H1 (cell line): ENCODE data around the gene TTC27. TPM values are rescaled to one million over a fixed set of nuclear protein-coding genes. Genes with fewer than 3 reads are reported as not detected.

ENCODE experiments used
- CTCF ChIA-PET: fragments of 300-600 bp; sonication (Branson Sonifier 250); formaldehyde crosslinking; loops from one replicate; lab custom pipeline; 2021; ENCODE audit not compliant: partially characterized antibody; lab: Charles Lee
- POLR2A ChIA-PET: fragments of 300-600 bp; sonication (Branson Sonifier 250); formaldehyde crosslinking; loops from one replicate; lab custom pipeline; 2021; ENCODE audit warnings: inconsistent platforms; ENCODE audit not compliant: partially characterized antibody; lab: Charles Lee
- DNase-seq, 2 experiments: peaks; one replicate each; pipeline versions ENCODE4 v3.0.0 to v3.0.0-alpha.2; 2010 to 2022; ENCODE audit warnings: low spot score in 2 of 2, low read depth in 1 of 2, mixed read lengths in 1 of 2
- FAIRE-seq: peaks from 2 replicates; lab custom pipeline; 2011; peaks lifted over from hg19 to GRCh38; lab: Jason Lieb, UNC
- H2AFZ ChIP-seq: 2 replicates; pipeline ENCODE4 v1.8.1; 2012; ENCODE audit warnings: low read length, inconsistent platforms
- H2AK5ac ChIP-seq: 2 replicates; pipeline ENCODE4 v1.6.1; 2013; ENCODE audit warnings: low read depth, low read length
- H2BK120ac ChIP-seq: replicated peaks from 2 replicates; pipeline ENCODE3; 2013; ENCODE audit warnings: low read depth, low read length, inconsistent platforms
- H2BK12ac ChIP-seq: 2 replicates; pipeline ENCODE4 v1.6.1; 2013; ENCODE audit warnings: low read depth, low read length
- H2BK15ac ChIP-seq: 2 replicates; pipeline ENCODE4 v1.6.1; 2013; ENCODE audit warnings: low read length
- H2BK20ac ChIP-seq: 2 replicates; pipeline ENCODE4 v1.6.1; 2013; ENCODE audit warnings: low read length
- H2BK5ac ChIP-seq: 2 replicates; pipeline ENCODE4 v1.6.1; 2013; ENCODE audit warnings: low read depth, low read length
- H3K14ac ChIP-seq: 2 replicates; pipeline ENCODE4 v1.6.1; 2013; ENCODE audit warnings: inconsistent platforms; ENCODE audit not compliant: insufficient read length
- H3K18ac ChIP-seq: 2 replicates; pipeline ENCODE4 v1.6.1; 2013; ENCODE audit warnings: low read length; ENCODE audit errors: extremely low read depth
- H3K23ac ChIP-seq: 2 replicates; pipeline ENCODE4 v1.6.1; 2013; ENCODE audit warnings: inconsistent platforms; ENCODE audit not compliant: insufficient read length
- H3K23me2 ChIP-seq: 2 replicates; pipeline ENCODE4 v1.6.1; 2013; ENCODE audit warnings: low read depth, low read length
- H3K27ac ChIP-seq: 2 replicates; pipeline ENCODE4 v1.6.1; 2011; ENCODE audit warnings: low read depth, low read length, inconsistent platforms
- H3K27me3 ChIP-seq, 4 experiments: replicated peaks in 1 of 4; 1 replicate in 1 of 4; 2 replicates in 3 of 4; pipeline versions ENCODE4 v1.6.1 to v1.8.1; 2011 to 2013; ENCODE audit warnings: low read length in 3 of 4, mild to moderate bottlenecking in 3 of 4, inconsistent platforms in 2 of 4, mixed read lengths in 2 of 4, moderate library complexity in 1 of 4; ENCODE audit not compliant: control insufficient read depth in 3 of 4, insufficient read depth in 3 of 4; ENCODE audit errors: extremely low read depth in 1 of 4
- H3K36me3 ChIP-seq, 4 experiments: 2 replicates each; pipeline versions ENCODE4 v1.6.1 to v1.8.1; 2011 to 2013; ENCODE audit warnings: mild to moderate bottlenecking in 4 of 4, low read length in 3 of 4, moderate library complexity in 2 of 4, control low read depth in 1 of 4, inconsistent platforms in 1 of 4; ENCODE audit not compliant: insufficient read depth in 4 of 4, control insufficient read depth in 2 of 4
- H3K4ac ChIP-seq: replicated peaks from 2 replicates; pipeline ENCODE3; 2013; ENCODE audit warnings: low read length, low read depth, mixed read lengths, inconsistent platforms; ENCODE audit not compliant: insufficient read length
- H3K4me1 ChIP-seq, 4 experiments: replicated peaks in 1 of 4; 1 replicate in 1 of 4; 2 replicates in 3 of 4; pipeline versions ENCODE4 v1.6.1 to v1.8.1; 2011 to 2013; ENCODE audit warnings: low read length in 3 of 4, inconsistent platforms in 2 of 4, mixed read lengths in 1 of 4; ENCODE audit not compliant: insufficient read depth in 4 of 4, control insufficient read depth in 3 of 4
- H3K4me2 ChIP-seq, 2 experiments: 2 replicates each; pipeline versions ENCODE4 v1.6.1 to v1.8.1; 2011 to 2013; ENCODE audit warnings: low read depth in 2 of 2, low read length in 2 of 2, control low read depth in 1 of 2, inconsistent platforms in 1 of 2, mild to moderate bottlenecking in 1 of 2; ENCODE audit not compliant: insufficient read depth in 1 of 2
- H3K4me3 ChIP-seq, 4 experiments: fragments of 200-600, 300-600 bp in 1 of 4; sonication (generic), shearing (Covaris generic), sonication (Bioruptor Twin) in 1 of 4; 2 replicates each; pipeline versions ENCODE4 v1.5.1 to v1.8.1; 2011 to 2016; ENCODE audit warnings: low read length in 4 of 4, low read depth in 3 of 4, control low read depth in 2 of 4, inconsistent platforms in 2 of 4, mild to moderate bottlenecking in 2 of 4, mixed read lengths in 1 of 4, moderate library complexity in 1 of 4; ENCODE audit not compliant: insufficient read depth in 2 of 4; ENCODE audit errors: extremely low read depth in 1 of 4
- H3K56ac ChIP-seq: replicated peaks from 2 replicates; pipeline ENCODE3; 2013; ENCODE audit warnings: low read depth, mild to moderate bottlenecking, mixed read lengths, low read length, inconsistent platforms; ENCODE audit not compliant: insufficient read length
- H3K79me1 ChIP-seq: 2 replicates; pipeline ENCODE4 v1.6.1; 2013; ENCODE audit warnings: low read depth, low read length, control low read depth
- H3K79me2 ChIP-seq, 2 experiments: 2 replicates each; pipeline versions ENCODE4 v1.6.1 to v1.8.1; 2012 to 2013; ENCODE audit warnings: low read length in 2 of 2, mild to moderate bottlenecking in 2 of 2, inconsistent platforms in 1 of 2; ENCODE audit not compliant: insufficient read depth in 2 of 2, control insufficient read depth in 1 of 2
- H3K9ac ChIP-seq, 4 experiments: replicated peaks in 1 of 4; 1 replicate in 1 of 4; 2 replicates in 3 of 4; pipeline versions ENCODE4 v1.6.1 to v1.8.1; 2011 to 2013; ENCODE audit warnings: low read depth in 3 of 4, low read length in 3 of 4, control low read depth in 2 of 4, mild to moderate bottlenecking in 2 of 4, moderate library complexity in 2 of 4, inconsistent platforms in 1 of 4; ENCODE audit errors: extremely low read depth in 1 of 4
- H3K9me3 ChIP-seq, 2 experiments: 2 replicates each; pipeline versions ENCODE4 v1.6.1 to v1.8.1; 2012 to 2013; ENCODE audit warnings: mild to moderate bottlenecking in 2 of 2, moderate library complexity in 2 of 2, control low read depth in 1 of 2, inconsistent platforms in 1 of 2, low read depth in 1 of 2, low read length in 1 of 2, mixed read lengths in 1 of 2; ENCODE audit not compliant: insufficient read depth in 2 of 2
- H4K20me1 ChIP-seq, 2 experiments: replicated peaks in 1 of 2; 2 replicates each; pipeline versions ENCODE3 to v1.8.1; 2011 to 2013; ENCODE audit warnings: inconsistent platforms in 2 of 2, low read length in 2 of 2, mild to moderate bottlenecking in 1 of 2; ENCODE audit not compliant: insufficient read depth in 2 of 2, control insufficient read depth in 1 of 2
- H4K5ac ChIP-seq: 2 replicates; pipeline ENCODE4 v1.6.1; 2013; ENCODE audit warnings: low read length, low read depth, mixed read lengths, inconsistent platforms; ENCODE audit not compliant: insufficient read length
- H4K8ac ChIP-seq: 2 replicates; pipeline ENCODE4 v1.8.0; 2013; ENCODE audit warnings: mild to moderate bottlenecking, moderate library complexity, low read length, inconsistent platforms; ENCODE audit not compliant: insufficient read depth; ENCODE audit errors: extremely low read depth
- H4K91ac ChIP-seq: replicated peaks from 2 replicates; pipeline ENCODE3; 2013; ENCODE audit warnings: low read length, mixed read lengths, inconsistent platforms; ENCODE audit not compliant: insufficient read length
- WGBS, 2 experiments: shearing (Covaris generic) in 1 of 2; methylation state at CpG; one replicate each; pipeline versions ENCODE4 v1.1.6 to v1.1.7; 2013 to 2015; ENCODE audit warnings: low lambda C conversion rate in 2 of 2, mixed read lengths in 2 of 2, inconsistent platforms in 1 of 2, low coverage in 1 of 2, missing lambda C conversion rate in 1 of 2; ENCODE audit not compliant: insufficient replicate concordance in 2 of 2, insufficient coverage in 1 of 2, insufficient read length in 1 of 2; ENCODE audit errors: extremely low coverage in 1 of 2, missing lambda C conversion rate in 1 of 2; 5-methylcytosine and 5-hydroxymethylcytosine counted together
- polyA plus RNA-seq, 7 experiments: library from polyadenylated mRNA; depleted of rRNA in 3 of 7; stranded (reverse) in 5 of 7; unstranded in 2 of 7; fragments of >200 nt in 5 of 7; fragments of 200-250 nt in 2 of 7; gene quantifications; 1 replicate in 5 of 7; 2 replicates in 1 of 7; 4 replicates in 1 of 7; pipeline versions ENCODE4 v1.2.1 to v1.2.3, GENCODE V29; 2011 to 2013; ENCODE audit warnings: missing spikeins in 2 of 7, mixed read lengths in 2 of 7
- total RNA-seq: library from RNA; stranded (reverse); fragmentation: NEBNext Ultra II Directional; extraction: Animal tissue kit (Norgen Biotek cat#: 25700); gene quantifications from 2 replicates; pipeline ENCODE4 v1.2.1, GENCODE V29; 2021
- TF ChIP-seq, protein P1 (sequence below): IDR thresholded peaks from 2 replicates; pipeline ENCODE4 v1.6.1; 2011; ENCODE audit warnings: low read depth, mild to moderate bottlenecking, low read length; ENCODE audit not compliant: insufficient read depth

Gene TTC27
- total and polyA plus RNA-seq, 2 of the 8 experiments (the other 6 are each of a cell fraction or from before 2014, with no cell fraction given): 13.8 to 29.1 TPM

DNA sequence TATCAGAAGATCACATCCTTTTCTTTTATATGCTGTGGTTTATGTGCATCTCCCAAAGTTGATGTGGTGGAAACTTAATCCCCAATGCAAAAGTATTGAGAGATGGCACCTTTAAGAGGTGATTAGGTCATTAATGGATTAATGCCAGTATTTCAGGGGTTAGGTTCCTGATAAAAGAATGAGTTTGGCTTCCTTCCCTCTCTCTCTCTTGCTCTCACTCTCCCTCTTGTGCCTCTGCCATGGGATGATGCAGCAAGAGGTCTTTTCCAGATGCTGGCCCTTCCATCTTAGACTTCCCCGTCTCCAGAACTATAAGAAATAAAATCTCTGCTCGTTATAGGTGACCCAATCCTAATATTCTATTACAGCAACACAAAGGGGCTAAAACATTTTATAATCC, 85.0 kb downstream of the TTC27 start:
- H3K14ac ChIP-seq: no peak overlapping the region
- H4K5ac ChIP-seq: no peak overlapping the region
- H3K18ac ChIP-seq: no peak overlapping the region
- H4K91ac ChIP-seq: no peak overlapping the region
- no peak overlapping the region for H3K4ac ChIP-seq
- H3K27me3 ChIP-seq: no peaks in the 10 kb centered on the region
- no peak overlapping the region for H2BK20ac ChIP-seq
- H2AK5ac ChIP-seq: no peak overlapping the region
- H3K9me3 ChIP-seq: no peaks in the 10 kb centered on the region
- no peaks in the 10 kb centered on the region; a peak in 1 of 8 replicates for H3K36me3 ChIP-seq
- no peak overlapping the region for H2BK12ac ChIP-seq
- no peaks in the 10 kb centered on the region for H3K79me1 ChIP-seq
- H4K20me1 ChIP-seq: no peaks in the 10 kb centered on the region
- no peaks in the 10 kb centered on the region for H3K23me2 ChIP-seq
- no peak overlapping the region for H4K8ac ChIP-seq
- no peak overlapping the region for H3K56ac ChIP-seq
- H3K79me2 ChIP-seq: no peaks in the 10 kb centered on the region
- H3K4me3 ChIP-seq: no peak overlapping the region
- no peak overlapping the region for H3K23ac ChIP-seq
- H3K9ac ChIP-seq: no peak overlapping the region
- DNase-seq (no peak), FAIRE-seq (no peak)
- POLR2A ChIA-PET: no interaction called here
- H2BK5ac ChIP-seq: no peak overlapping the region
- H3K4me2 ChIP-seq: no peak overlapping the region
- no peak overlapping the region for H3K27ac ChIP-seq
- H2BK120ac ChIP-seq: no peak overlapping the region
- no peak overlapping the region for H2AFZ ChIP-seq
- H2BK15ac ChIP-seq: no peak overlapping the region
- H3K4me1 ChIP-seq: no peaks in the 10 kb centered on the region
- 92% methylated on average over 2 of the region's 2 CpGs; no CpG with 5 or more reads in 1 of the 2 experiments for WGBS, 2 experiments
- CTCF ChIA-PET: no interaction called here
- TF ChIP-seq, protein P1, sequence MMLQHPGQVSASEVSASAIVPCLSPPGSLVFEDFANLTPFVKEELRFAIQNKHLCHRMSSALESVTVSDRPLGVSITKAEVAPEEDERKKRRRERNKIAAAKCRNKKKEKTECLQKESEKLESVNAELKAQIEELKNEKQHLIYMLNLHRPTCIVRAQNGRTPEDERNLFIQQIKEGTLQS: no peak
